MCF 10A (cell line): ENCODE results near the gene TMEM119. TPM values are rescaled to one million over a fixed set of nuclear protein-coding genes. Genes with fewer than 3 reads are reported as not detected.

Experiments
- BruUV-seq: library from RNA; stranded (reverse); fragments of 400-500 nt; replicated peaks from 2 replicates; lab custom pipeline; 2021; lab: Mats Ljungman, UMichigan
- CTCF ChIA-PET: fragments of 300-600 bp; sonication (Branson Sonifier 250); formaldehyde crosslinking; extraction: SDS; loops from one replicate; lab custom pipeline; 2021; ENCODE audit warnings: antibody characterized with exemption, inconsistent platforms; lab: Yijun Ruan, JAX
- POLR2A ChIA-PET: fragments of 300-600, 350-650 bp; sonication (Branson Sonifier 250); formaldehyde crosslinking; extraction: SDS; loops from one replicate; lab custom pipeline; 2020; ENCODE audit warnings: antibody characterized with exemption, inconsistent platforms; lab: Yijun Ruan, JAX
- DNase-seq: peaks from one replicate; pipeline ENCODE4 v3.0.0-alpha.2; 2018; ENCODE audit not compliant: unreplicated experiment
- H3K27ac Mint-ChIP-seq: one replicate; pipeline ENCODE4 v1.8.0; 2022; ENCODE audit warnings: mild to moderate bottlenecking, low read depth, mixed read lengths; ENCODE audit not compliant: unreplicated experiment
- H3K27me3 Mint-ChIP-seq: one replicate; pipeline ENCODE4 v1.8.0; 2022; ENCODE audit warnings: mixed read lengths; ENCODE audit not compliant: insufficient read depth, unreplicated experiment
- H3K36me3 Mint-ChIP-seq: one replicate; pipeline ENCODE4 v1.8.0; 2022; ENCODE audit warnings: mild to moderate bottlenecking, moderate library complexity, mixed read lengths; ENCODE audit not compliant: insufficient read depth, unreplicated experiment
- H3K4me1 Mint-ChIP-seq: one replicate; pipeline ENCODE4 v1.8.0; 2022; ENCODE audit warnings: mixed read lengths; ENCODE audit not compliant: insufficient read depth, unreplicated experiment
- H3K4me3 Mint-ChIP-seq: one replicate; pipeline ENCODE4 v1.8.0; 2022; ENCODE audit warnings: mild to moderate bottlenecking, moderate library complexity, mixed read lengths; ENCODE audit not compliant: unreplicated experiment
- H3K9me3 Mint-ChIP-seq: one replicate; pipeline ENCODE4 v1.8.0; 2022; ENCODE audit warnings: mixed read lengths; ENCODE audit not compliant: unreplicated experiment
- CTCF ChIP-seq: fragments of 200-600 bp; IDR thresholded peaks from one replicate; pipeline ENCODE4 v1.8.0; 2022; ENCODE audit warnings: antibody characterized with exemption, mild to moderate bottlenecking; ENCODE audit not compliant: unreplicated experiment
- intact Hi-C: fragments of 100-400 bp; cut with micrococcal nuclease; formaldehyde crosslinking; loops from 2 replicates; pipeline ENCODE4 v1.14.1; 2022
- total RNA-seq: library from RNA; stranded (reverse); gene quantifications from 2 replicates; pipeline ENCODE4 v1.2.3, GENCODE V29; 2022

TMEM119 gene
- total RNA-seq, 1 experiment from 2014 or later, result not detected

GRCh38 chr12:108582509-108582908, 15.4 kb downstream of the TMEM119 start:
- H3K27ac Mint-ChIP-seq, result no peak overlapping the region
- no peaks in the 10 kb centered on the region for H3K4me1 Mint-ChIP-seq
- TF ChIP-seq CTCF, result no peak
- peaks cover 10% of the 10 kb centered on the region for H3K9me3 Mint-ChIP-seq
- ChIA-PET POLR2A (interaction anchor here (0.5 kb wide), 1 partner anchor 17 kb away, joined by 4 read pairs; no protein-coding TSS in a partner anchor), CTCF (interaction anchor here (1.3 to 1.5 kb wide), 2 partner anchors 18 to 36 kb away, joined by 4 to 13 read pairs; no protein-coding TSS in a partner anchor)
- H3K27me3 Mint-ChIP-seq, result peaks cover 11% of the 10 kb centered on the region
- intact Hi-C loops, result no loop called here
- DNase-seq, result no peak
- no peak overlapping the region for H3K4me3 Mint-ChIP-seq
- no peaks in the 10 kb centered on the region for H3K36me3 Mint-ChIP-seq
- BruUV-seq, result no TSS peak

GRCh38 chr12:108581311-108582227, 16.3 kb downstream of the TMEM119 start:
- no peaks in the 10 kb centered on the region for H3K36me3 Mint-ChIP-seq
- peaks cover 11% of the 10 kb centered on the region for H3K27me3 Mint-ChIP-seq
- no peaks in the 10 kb centered on the region for H3K4me1 Mint-ChIP-seq
- H3K9me3 Mint-ChIP-seq, result peaks cover 10% of the 10 kb centered on the region
- POLR2A ChIA-PET, result no interaction called here
- H3K4me3 Mint-ChIP-seq, result no peak overlapping the region
- TF ChIP-seq CTCF, result no peak
- CTCF ChIA-PET, result interaction anchor here (1.0 to 1.5 kb wide), 3 partner anchors 9 to 37 kb away, joined by 3 to 13 read pairs (median 4); no protein-coding TSS in a partner anchor
- intact Hi-C loops, result no loop called here
- DNase-seq, result no peak
- no TSS peak for BruUV-seq
- no peak overlapping the region for H3K27ac Mint-ChIP-seq

- peaks cover 10% of the 10 kb centered on the region for H3K9me3 Mint-ChIP-seq
- no peak overlapping the region for H3K27ac Mint-ChIP-seq
- no peak for TF ChIP-seq CTCF
- no peak for DNase-seq
- POLR2A ChIA-PET, result no interaction called here
- no TSS peak for BruUV-seq
- H3K4me3 Mint-ChIP-seq, result no peak overlapping the region
- CTCF ChIA-PET, result interaction anchor here (1.3 kb wide), 1 partner anchor 35 kb away, joined by 4 read pairs; no protein-coding TSS in a partner anchor
- intact Hi-C loops, result no loop called here
- H3K4me1 Mint-ChIP-seq, result no peaks in the 10 kb centered on the region
- peaks cover 11% of the 10 kb centered on the region for H3K27me3 Mint-ChIP-seq
- no peaks in the 10 kb centered on the region for H3K36me3 Mint-ChIP-seq
Observed at GRCh38 chr12:108580531-108580930, 17.4 kb downstream of the TMEM119 start.

GRCh38 chr12:108578813-108579212, 19.1 kb downstream of the TMEM119 start:
- Mint-ChIP-seq H3K36me3 (no peaks in the 10 kb centered on the region), H3K27me3 (peaks cover 13% of the 10 kb centered on the region), H3K27ac (no peak overlapping the region), H3K9me3 (peaks cover 10% of the 10 kb centered on the region), H3K4me1 (no peaks in the 10 kb centered on the region), H3K4me3 (no peak overlapping the region)
- TF ChIP-seq CTCF, result no peak
- POLR2A ChIA-PET, result no interaction called here
- DNase-seq, result no peak
- intact Hi-C loops, result no loop called here
- BruUV-seq, result no TSS peak
- CTCF ChIA-PET, result interaction anchor here (1.1 to 1.5 kb wide), 2 partner anchors 8 to 39 kb away, joined by 3 read pairs; no protein-coding TSS in a partner anchor
